Activated naive CD4-positive, alpha-beta T cell treated with anti-CD3 and anti-CD28 coated beads, Interleukin-2, amount 50 U/mL, for 72 hours (primary cell): ENCODE data around the gene ABCB10. TPM values are rescaled to one million over a fixed set of nuclear protein-coding genes. Genes with fewer than 3 reads are reported as not detected.
"Not testable (repeated sequence)": the region's sequence is repeated elsewhere in the genome, so short reads cannot be mapped to it uniquely, and the experiment has no call there.

Source experiments
- ATAC-seq, 2 donors: fragments of 150-1000 bp; cut with Tn5 transposase; 2 replicates each; pipeline ENCODE4 v1.10.0; 2021; ENCODE audit warnings: mild to moderate bottlenecking in 2 of 2, moderate library complexity in 2 of 2
- DNase-seq, 2 donors: peaks; one replicate each; pipeline ENCODE4 v3.0.0; 2021 to 2022; ENCODE audit warnings: low spot score in 2 of 2
- H3K27ac Mint-ChIP-seq, 2 donors: one replicate each; pipeline ENCODE4 v1.8.0; 2022; ENCODE audit warnings: mild to moderate bottlenecking in 2 of 2, mixed read lengths in 2 of 2
- H3K36me3 Mint-ChIP-seq, 2 donors: one replicate each; pipeline ENCODE4 v1.8.0; 2022; ENCODE audit warnings: mixed read lengths in 2 of 2
- H3K9me3 Mint-ChIP-seq, 2 donors: one replicate each; pipeline ENCODE4 v1.8.0; 2022; ENCODE audit warnings: mixed read lengths in 2 of 2
- total RNA-seq, 2 donors: library from RNA; stranded (reverse); gene quantifications; one replicate each; pipeline ENCODE4 v1.2.3, GENCODE V29; 2022

Gene ABCB10
- 10 to 100 TPM; 17.4 to 39.3 TPM for total RNA-seq

GRCh38 chr1:229558460-229559335 lies at the start of gene ABCB10:
ABCB10 (minus strand) TSS chr1:229558707; CDS start chr1:229558652, 55 bp downstream.
- DNase-seq (peak; percentile 94 to 96), ATAC-seq (peak; percentile 82 to 91)
- Mint-ChIP-seq H3K36me3 (no peaks in the 10 kb centered on the region), H3K9me3 (no peaks in the 10 kb centered on the region), H3K27ac (peak within 1 kb of the TSS; percentile 81 to 86)

- Mint-ChIP-seq H3K36me3 (peaks cover 21 to 25% of the 10 kb centered on the region in 2 donors), H3K9me3 (no peaks in the 10 kb centered on the region), H3K27ac (no peak overlapping the region)
- ATAC-seq = peak; percentile 45 to 87
- no peak for DNase-seq
Measured at GRCh38 chr1:229607370-229607769, 48.9 kb upstream of the ABCB10 start.

GRCh38 chr1:229603371-229604005 lies 45.0 kb upstream of the ABCB10 start:
- Mint-ChIP-seq H3K27ac (no peak overlapping the region), H3K36me3 (peaks cover 27 to 43% of the 10 kb centered on the region in 2 donors), H3K9me3 (no peaks in the 10 kb centered on the region)
- DNase-seq (no peak), ATAC-seq (no peak)

GRCh38 chr1:229600229-229600628 lies 41.7 kb upstream of the ABCB10 start:
- ATAC-seq (no peak), DNase-seq (no peak)
- H3K27ac Mint-ChIP-seq = no peak overlapping the region
- no peaks in the 10 kb centered on the region for H3K9me3 Mint-ChIP-seq
- H3K36me3 Mint-ChIP-seq = peaks cover 16 to 27% of the 10 kb centered on the region in 2 donors

- ATAC-seq = no peak
- no peak for DNase-seq
- Mint-ChIP-seq H3K9me3 (no peaks in the 10 kb centered on the region), H3K27ac (no peak overlapping the region), H3K36me3 (peaks cover 16 to 28% of the 10 kb centered on the region in 2 donors)
Measured at GRCh38 chr1:229599218-229599954, 40.9 kb upstream of the ABCB10 start.

- Mint-ChIP-seq H3K9me3 (no peaks in the 10 kb centered on the region), H3K27ac (peak overlapping the region in 1 of 2 donors; percentile 4), H3K36me3 (peaks cover 16 to 36% of the 10 kb centered on the region in 2 donors)
- DNase-seq = no peak
- ATAC-seq = no peak
Measured at GRCh38 chr1:229597877-229598276, 39.4 kb upstream of the ABCB10 start.

GRCh38 chr1:229596925-229597699 lies 38.6 kb upstream of the ABCB10 start:
- Mint-ChIP-seq H3K36me3 (peaks cover 8 to 29% of the 10 kb centered on the region in 2 donors), H3K9me3 (no peaks in the 10 kb centered on the region), H3K27ac (peak overlapping the region; percentile 4 to 43)
- ATAC-seq = no peak
- no peak for DNase-seq

GRCh38 chr1:229595876-229596275 lies 37.4 kb upstream of the ABCB10 start:
- DNase-seq, H3K9me3 Mint-ChIP-seq, ATAC-seq, H3K27ac Mint-ChIP-seq: not testable (repeated sequence)
- H3K36me3 Mint-ChIP-seq = peaks cover 0 to 17% of the 10 kb centered on the region in 2 donors

- Mint-ChIP-seq H3K27ac (peak overlapping the region in 1 of 2 donors; percentile 9), H3K36me3 (peaks cover 0 to 9% of the 10 kb centered on the region in 2 donors), H3K9me3 (no peaks in the 10 kb centered on the region)
- ATAC-seq = no peak
- DNase-seq = no peak
Measured at GRCh38 chr1:229594227-229595008, 35.9 kb upstream of the ABCB10 start.

GRCh38 chr1:229593800-229594199 lies 35.3 kb upstream of the ABCB10 start:
- H3K36me3 Mint-ChIP-seq = peaks cover 0 to 9% of the 10 kb centered on the region in 2 donors
- DNase-seq (no peak), ATAC-seq (no peak)
- peak overlapping the region in 1 of 2 donors; percentile 9 for H3K27ac Mint-ChIP-seq
- no peaks in the 10 kb centered on the region for H3K9me3 Mint-ChIP-seq

GRCh38 chr1:229590119-229590518 lies 31.6 kb upstream of the ABCB10 start:
- peak overlapping the region in 1 of 2 donors; percentile 40 for H3K27ac Mint-ChIP-seq
- no peak for ATAC-seq
- DNase-seq = no peak
- H3K36me3 Mint-ChIP-seq = peaks cover 0 to 9% of the 10 kb centered on the region in 2 donors
- H3K9me3 Mint-ChIP-seq = no peaks in the 10 kb centered on the region

- DNase-seq (no peak), ATAC-seq (no peak)
- Mint-ChIP-seq H3K27ac (no peak overlapping the region), H3K9me3 (no peaks in the 10 kb centered on the region), H3K36me3 (no peaks in the 10 kb centered on the region)
Measured at GRCh38 chr1:229585338-229585737, 26.8 kb upstream of the ABCB10 start.

- ATAC-seq = no peak
- Mint-ChIP-seq H3K9me3 (no peaks in the 10 kb centered on the region), H3K36me3 (no peaks in the 10 kb centered on the region), H3K27ac (no peak overlapping the region)
- DNase-seq = no peak
Measured at GRCh38 chr1:229582715-229583114, 24.2 kb upstream of the ABCB10 start.

GRCh38 chr1:229582011-229582694 lies 23.6 kb upstream of the ABCB10 start:
- no peak for ATAC-seq
- no peak overlapping the region for H3K27ac Mint-ChIP-seq
- DNase-seq = no peak
- no peaks in the 10 kb centered on the region for H3K9me3 Mint-ChIP-seq
- no peaks in the 10 kb centered on the region for H3K36me3 Mint-ChIP-seq

GRCh38 chr1:229581485-229581884 lies 23.0 kb upstream of the ABCB10 start:
- no peak for ATAC-seq
- no peak for DNase-seq
- Mint-ChIP-seq H3K36me3 (no peaks in the 10 kb centered on the region), H3K9me3 (no peaks in the 10 kb centered on the region), H3K27ac (no peak overlapping the region)
